A673 (cell line): ENCODE measurements around the gene MSN.

ENCODE experiments used
- EZH2 ChIP-seq: fragments of 200-600 bp; sonication (generic); IDR thresholded peaks from 2 replicates; pipeline ENCODE4 v1.6.1; 2017; ENCODE audit warnings: borderline replicate concordance, low read depth, mild to moderate bottlenecking, mixed read lengths, antibody characterized with exemption, low read length; ENCODE audit not compliant: poor library complexity, severe bottlenecking
- TF ChIP-seq, protein P1 (sequence below): fragments of 300-800, 200-600 bp; sonication (generic); conservative IDR thresholded peaks from 2 replicates; pipeline ENCODE4 v1.5.1; 2017; ENCODE audit warnings: low read depth, mild to moderate bottlenecking, antibody characterized with exemption, low read length, moderate library complexity, mixed read lengths

- TF ChIP-seq EZH2 = no peak
- TF ChIP-seq, protein P1, sequence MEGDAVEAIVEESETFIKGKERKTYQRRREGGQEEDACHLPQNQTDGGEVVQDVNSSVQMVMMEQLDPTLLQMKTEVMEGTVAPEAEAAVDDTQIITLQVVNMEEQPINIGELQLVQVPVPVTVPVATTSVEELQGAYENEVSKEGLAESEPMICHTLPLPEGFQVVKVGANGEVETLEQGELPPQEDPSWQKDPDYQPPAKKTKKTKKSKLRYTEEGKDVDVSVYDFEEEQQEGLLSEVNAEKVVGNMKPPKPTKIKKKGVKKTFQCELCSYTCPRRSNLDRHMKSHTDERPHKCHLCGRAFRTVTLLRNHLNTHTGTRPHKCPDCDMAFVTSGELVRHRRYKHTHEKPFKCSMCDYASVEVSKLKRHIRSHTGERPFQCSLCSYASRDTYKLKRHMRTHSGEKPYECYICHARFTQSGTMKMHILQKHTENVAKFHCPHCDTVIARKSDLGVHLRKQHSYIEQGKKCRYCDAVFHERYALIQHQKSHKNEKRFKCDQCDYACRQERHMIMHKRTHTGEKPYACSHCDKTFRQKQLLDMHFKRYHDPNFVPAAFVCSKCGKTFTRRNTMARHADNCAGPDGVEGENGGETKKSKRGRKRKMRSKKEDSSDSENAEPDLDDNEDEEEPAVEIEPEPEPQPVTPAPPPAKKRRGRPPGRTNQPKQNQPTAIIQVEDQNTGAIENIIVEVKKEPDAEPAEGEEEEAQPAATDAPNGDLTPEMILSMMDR = no peak
These were observed 36.7 kb upstream of the MSN start for GRCh38 chrX:65630771-65631170.
